Measurements from ENCODE around the gene PPM1G.

- no peak for TF ChIP-seq EZH2 (IDR thresholded peaks at IDR 0.05; ENCODE audit: borderline replicate concordance, low read depth, low read length, severe bottlenecking)
- TF ChIP-seq CTCF (IDR thresholded peaks at IDR 0.05; ENCODE audit: borderline replicate concordance, extremely low read depth, low read length, poor library complexity, severe bottlenecking): no peak
These were observed 12.4 kb upstream of the PPM1G start for GRCh38 chr2:27421660-27422250.

Data from DND-41 (cell line).